PC-3 (cell line): Measurements from ENCODE around the gene CCDC7. TPM values are rescaled to one million over a fixed set of nuclear protein-coding genes. Genes with fewer than 3 reads are reported as not detected.

ENCODE experiments used
- ATAC-seq: fragments of 200-7000 bp; cut with Tn5 transposase; 2 replicates; pipeline ENCODE4 v1.9.1; 2020; ENCODE audit warnings: mild to moderate bottlenecking, moderate library complexity
- BruUV-seq: library from RNA; stranded (reverse); fragments of 400-500 nt; replicated peaks from 2 replicates; lab custom pipeline; 2021; lab: Mats Ljungman, UMichigan
- CTCF ChIA-PET: fragments of 300-600 bp; sonication (Branson Sonifier 250); formaldehyde crosslinking; loops from one replicate; lab custom pipeline; 2022; ENCODE audit warnings: antibody characterized with exemption; lab: Charles Lee
- POLR2A ChIA-PET: fragments of 300-600 bp; sonication (Branson Sonifier 250); formaldehyde crosslinking; loops from one replicate; lab custom pipeline; 2022; ENCODE audit warnings: antibody characterized with exemption; ENCODE audit not compliant: unreplicated experiment; lab: Charles Lee
- DNase-seq: peaks from one replicate; pipeline ENCODE4 v3.0.0-alpha.2; 2015
- H2AFZ ChIP-seq: fragments of 300-600 bp; sonication (generic); 2 replicates; pipeline ENCODE4 v1.6.0; 2016; ENCODE audit warnings: antibody characterized with exemption, low read length
- H3F3A ChIP-seq: fragments of 300-600 bp; sonication (generic); one replicate; pipeline ENCODE4 v1.6.0; 2017; ENCODE audit warnings: antibody characterized with exemption, low read length, control low read depth, mild to moderate bottlenecking; ENCODE audit not compliant: unreplicated experiment
- H3K27ac ChIP-seq: fragments of 300-600 bp; sonication (generic); 2 replicates; pipeline ENCODE4 v1.5.1; 2016; ENCODE audit warnings: mild to moderate bottlenecking, low read length
- H3K27me3 ChIP-seq: fragments of 300-600 bp; sonication (generic); 2 replicates; pipeline ENCODE4 v1.6.1; 2016; ENCODE audit warnings: low read length, mixed read lengths
- H3K36me3 ChIP-seq: fragments of 300-600 bp; sonication (generic); 2 replicates; pipeline ENCODE4 v1.6.1; 2016; ENCODE audit warnings: low read depth, mixed run types, low read length, mixed read lengths
- H3K4me1 ChIP-seq: fragments of 300-600 bp; sonication (generic); 2 replicates; pipeline ENCODE4 v1.5.1; 2016; ENCODE audit warnings: low read length; ENCODE audit not compliant: insufficient read depth
- H3K4me2 ChIP-seq: fragments of 300-600 bp; sonication (generic); 2 replicates; pipeline ENCODE4 v1.6.0; 2016; ENCODE audit warnings: low read length
- H3K4me3 ChIP-seq: fragments of 300-600 bp; sonication (generic); 2 replicates; pipeline ENCODE4 v1.5.1; 2016; ENCODE audit warnings: mild to moderate bottlenecking, low read length, mixed read lengths
- H3K79me2 ChIP-seq: fragments of 300-600 bp; sonication (generic); 2 replicates; pipeline ENCODE4 v1.6.1; 2017; ENCODE audit warnings: low read length, mixed read lengths
- H3K9ac ChIP-seq: fragments of 300-600 bp; sonication (generic); 2 replicates; pipeline ENCODE4 v1.6.0; 2016; ENCODE audit warnings: mild to moderate bottlenecking, low read length
- H3K9me2 ChIP-seq: fragments of 300-600 bp; sonication (generic); replicated peaks from 2 replicates; pipeline ENCODE4 v1.6.1; 2016; ENCODE audit warnings: mixed run types, low read length, mixed read lengths
- H3K9me3 ChIP-seq: fragments of 300-600 bp; sonication (generic); 2 replicates; pipeline ENCODE4 v1.6.1; 2016; ENCODE audit warnings: low read length, mixed read lengths
- H4K20me1 ChIP-seq: fragments of 300-600 bp; sonication (generic); 2 replicates; pipeline ENCODE4 v1.6.1; 2016; ENCODE audit warnings: low read length, mixed read lengths
- CTCF ChIP-seq: fragments of 300-600 bp; sonication (generic); conservative IDR thresholded peaks from 2 replicates; pipeline ENCODE4 v1.5.1; 2017; ENCODE audit warnings: antibody characterized with exemption, low read depth, mild to moderate bottlenecking, low read length
- EZH2 ChIP-seq: fragments of 300-600 bp; sonication (generic); IDR thresholded peaks from one replicate; pipeline ENCODE4 v1.6.1; 2017; ENCODE audit warnings: antibody characterized with exemption, mild to moderate bottlenecking, low read length; ENCODE audit not compliant: unreplicated experiment
- EZH2phosphoT487 ChIP-seq: fragments of 300-600 bp; sonication (generic); IDR thresholded peaks from 2 replicates; pipeline ENCODE4 v1.6.1; 2018; ENCODE audit warnings: mild to moderate bottlenecking, antibody characterized with exemption, low read length, borderline replicate concordance
- intact Hi-C: fragments of 100-400 bp; cut with micrococcal nuclease; formaldehyde crosslinking; loops from 2 replicates; pipeline ENCODE4 v1.9.0; 2023
- total RNA-seq: library from RNA; depleted of rRNA; stranded (reverse); fragments of >200 nt; gene quantifications from 2 replicates; pipeline ENCODE4 v1.2.3, GENCODE V29; 2014

The CCDC7 gene
- total RNA-seq, 1 experiment from 2014 or later, result 19.1 TPM

DNA sequence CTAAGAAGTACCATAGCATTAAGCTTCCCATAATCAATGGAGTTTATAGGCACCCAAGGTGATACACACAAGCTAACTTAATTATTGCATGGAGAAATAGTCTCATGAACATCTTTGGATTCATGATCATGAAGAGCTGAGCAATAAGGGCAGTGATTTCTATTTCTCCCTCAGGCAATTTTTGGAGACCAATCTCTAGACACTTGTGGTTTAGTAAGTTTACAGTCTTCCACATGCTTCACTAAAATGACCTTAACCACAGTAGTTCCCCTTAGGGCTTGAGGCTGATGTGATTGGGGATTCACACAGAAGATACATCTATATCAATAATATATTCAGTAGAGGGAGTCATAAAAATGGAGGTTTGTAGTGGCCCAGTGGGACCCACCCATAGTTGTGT, 241.2 kb downstream of the CCDC7 start:
- DNase-seq, result peak; percentile 53
- POLR2A ChIA-PET, result interaction anchor here (0.5 to 1.0 kb wide), 2 partner anchors 105 to 1683 kb away, joined by 9 to 28 read pairs; no protein-coding TSS in a partner anchor
- no TSS peak for BruUV-seq
- Histone ChIP-seq H3K9me3 (no peaks in the 10 kb centered on the region), H3K79me2 (no peaks in the 10 kb centered on the region), H3K9ac (no peak overlapping the region), H2AFZ (no peak overlapping the region), H3K27ac (no peak overlapping the region), H3K36me3 (no peaks in the 10 kb centered on the region), H3K9me2 (no peaks in the 10 kb centered on the region), H3K4me3 (no peak overlapping the region), H3K4me2 (no peak overlapping the region), H3K27me3 (no peaks in the 10 kb centered on the region), H3K4me1 (peaks cover 26% of the 10 kb centered on the region), H4K20me1 (no peaks in the 10 kb centered on the region), H3F3A (peaks cover 5% of the 10 kb centered on the region)
- CTCF ChIA-PET, result no interaction called here
- intact Hi-C loops, result no loop called here
- no peak for ATAC-seq
- no peak for TF ChIP-seq CTCF
- no peak for TF ChIP-seq EZH2
- TF ChIP-seq EZH2phosphoT487, result no peak

- TF ChIP-seq EZH2 (no peak), EZH2phosphoT487 (no peak), CTCF (no peak)
- Histone ChIP-seq H3K4me1 (peaks cover 29% of the 10 kb centered on the region), H3K27ac (no peak overlapping the region), H3F3A (peaks cover 5% of the 10 kb centered on the region), H3K36me3 (no peaks in the 10 kb centered on the region), H4K20me1 (no peaks in the 10 kb centered on the region), H3K9me3 (no peaks in the 10 kb centered on the region), H3K4me2 (no peak overlapping the region), H3K4me3 (no peak overlapping the region), H3K79me2 (no peaks in the 10 kb centered on the region), H3K9me2 (no peaks in the 10 kb centered on the region), H3K9ac (no peak overlapping the region), H3K27me3 (no peaks in the 10 kb centered on the region), H2AFZ (no peak overlapping the region)
- DNase-seq (peak; percentile 58), ATAC-seq (no peak)
- intact Hi-C loops, result no loop called here
- BruUV-seq, result no TSS peak
- CTCF ChIA-PET, result no interaction called here
- POLR2A ChIA-PET, result interaction anchor here (0.5 to 1.0 kb wide), 2 partner anchors 105 to 1683 kb away, joined by 9 to 28 read pairs; no protein-coding TSS in a partner anchor
These were observed 241.6 kb downstream of the CCDC7 start for GRCh38 chr10:32687546-32687945.

DNA sequence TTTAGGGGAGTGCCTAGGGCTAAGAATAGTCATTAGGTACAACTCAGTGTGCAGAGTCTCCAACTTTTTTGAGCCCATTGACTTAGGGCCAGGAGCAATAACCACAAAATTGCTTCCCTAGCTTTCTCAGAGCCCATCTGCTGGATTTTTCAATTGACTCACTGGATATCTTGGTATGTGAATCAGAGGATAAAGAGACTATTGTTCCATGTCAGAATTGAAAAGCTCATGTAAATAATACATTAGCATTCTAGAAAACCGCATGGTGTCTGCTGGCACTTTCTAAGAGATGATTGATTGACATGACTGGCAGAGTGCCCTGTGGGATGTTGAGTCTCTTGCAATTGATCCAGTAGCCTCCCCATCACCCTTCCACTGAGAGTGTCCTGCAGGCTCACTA, 246.2 kb downstream of the CCDC7 start:
- Histone ChIP-seq H2AFZ (no peak overlapping the region), H3K4me1 (peaks cover 34% of the 10 kb centered on the region), H3K9me2 (no peaks in the 10 kb centered on the region), H3K27ac (peak overlapping the region; percentile 73), H3F3A (peaks cover 5% of the 10 kb centered on the region), H3K36me3 (no peaks in the 10 kb centered on the region), H3K9ac (no peak overlapping the region), H3K9me3 (no peaks in the 10 kb centered on the region), H3K4me3 (no peak overlapping the region), H4K20me1 (no peaks in the 10 kb centered on the region), H3K4me2 (peak overlapping the region; percentile 32), H3K27me3 (no peaks in the 10 kb centered on the region), H3K79me2 (no peaks in the 10 kb centered on the region)
- intact Hi-C loops, result loop anchor here (2.0 kb wide), 1 partner anchor 39 kb away; no protein-coding TSS in a partner anchor
- DNase-seq, result peak; percentile 100
- ChIA-PET POLR2A (interaction anchor here (0.6 kb wide), 1 partner anchor 223 kb away, joined by 3 read pairs; no protein-coding TSS in a partner anchor), CTCF (no interaction called here)
- ATAC-seq, result peak; percentile 95
- no peak for TF ChIP-seq EZH2phosphoT487
- no peak for TF ChIP-seq EZH2
- TF ChIP-seq CTCF, result no peak
- BruUV-seq, result no TSS peak
